ENCODE data around the gene TMPRSS7. TPM values are rescaled to one million over a fixed set of nuclear protein-coding genes. Genes with fewer than 3 reads are reported as not detected.

The TMPRSS7 gene
- total RNA-seq, 1 donor from 2014 or later = not detected

GRCh38 chr3:112096176-112096575 is 61.6 kb downstream of the TMPRSS7 start:
- Mint-ChIP-seq H3K27ac (ENCODE audit: unreplicated experiment) (no peak overlapping the region), H3K27me3 (ENCODE audit: low read depth) (no peaks in the 10 kb centered on the region), H3K4me3 (no peak overlapping the region), H3K36me3 (ENCODE audit: low read depth) (peaks cover 21% of the 10 kb centered on the region), H3K9me3 (no peaks in the 10 kb centered on the region), H3K4me1 (peaks cover 19% of the 10 kb centered on the region)
- no peak for TF ChIP-seq CTCF (conservative IDR thresholded peaks at IDR 0.05)
- DNase-seq (ENCODE audit: low read depth, low spot score) = no peak

GRCh38 chr3:112097378-112097777 is 62.8 kb downstream of the TMPRSS7 start:
- Mint-ChIP-seq H3K9me3 (no peaks in the 10 kb centered on the region), H3K36me3 (ENCODE audit: low read depth) (peaks cover 21% of the 10 kb centered on the region), H3K4me3 (no peak overlapping the region), H3K27ac (ENCODE audit: unreplicated experiment) (no peak overlapping the region), H3K27me3 (ENCODE audit: low read depth) (no peaks in the 10 kb centered on the region), H3K4me1 (peaks cover 12% of the 10 kb centered on the region)
- TF ChIP-seq CTCF (conservative IDR thresholded peaks at IDR 0.05) = no peak
- no peak for DNase-seq (ENCODE audit: low read depth, low spot score)

- no peaks in the 10 kb centered on the region for H3K27me3 Mint-ChIP-seq (ENCODE audit: low read depth)
- H3K4me1 Mint-ChIP-seq = no peaks in the 10 kb centered on the region
- H3K36me3 Mint-ChIP-seq (ENCODE audit: low read depth) = peaks cover 14% of the 10 kb centered on the region
- TF ChIP-seq CTCF (conservative IDR thresholded peaks at IDR 0.05) = no peak
- no peak overlapping the region for H3K4me3 Mint-ChIP-seq
- no peaks in the 10 kb centered on the region for H3K9me3 Mint-ChIP-seq
- no peak for DNase-seq (ENCODE audit: low read depth, low spot score)
- no peak overlapping the region for H3K27ac Mint-ChIP-seq (ENCODE audit: unreplicated experiment)
These were observed 67.4 kb downstream of the TMPRSS7 start for GRCh38 chr3:112101916-112102315.

- no peaks in the 10 kb centered on the region for H3K4me1 Mint-ChIP-seq
- TF ChIP-seq CTCF (conservative IDR thresholded peaks at IDR 0.05) = no peak
- H3K9me3 Mint-ChIP-seq = no peaks in the 10 kb centered on the region
- H3K4me3 Mint-ChIP-seq = no peak overlapping the region
- no peak for DNase-seq (ENCODE audit: low read depth, low spot score)
- no peak overlapping the region for H3K27ac Mint-ChIP-seq (ENCODE audit: unreplicated experiment)
- no peaks in the 10 kb centered on the region for H3K27me3 Mint-ChIP-seq (ENCODE audit: low read depth)
- peaks cover 3% of the 10 kb centered on the region for H3K36me3 Mint-ChIP-seq (ENCODE audit: low read depth)
These were observed 70.2 kb downstream of the TMPRSS7 start for GRCh38 chr3:112104774-112105173.

- Mint-ChIP-seq H3K36me3 (ENCODE audit: low read depth) (peaks cover 9% of the 10 kb centered on the region), H3K4me1 (peaks cover 24% of the 10 kb centered on the region), H3K27me3 (ENCODE audit: low read depth) (no peaks in the 10 kb centered on the region), H3K9me3 (no peaks in the 10 kb centered on the region), H3K27ac (ENCODE audit: unreplicated experiment) (no peak overlapping the region), H3K4me3 (no peak overlapping the region)
- DNase-seq (ENCODE audit: low read depth, low spot score) = no peak
- TF ChIP-seq CTCF (conservative IDR thresholded peaks at IDR 0.05) = no peak
These were observed 74.8 kb downstream of the TMPRSS7 start for GRCh38 chr3:112109322-112109721.

Data from neural crest cell (in vitro differentiated cells).